NOMO-1 (cell line): Measurements from ENCODE around the gene VANGL2.
"Not testable (repeated sequence)": the region's sequence is repeated elsewhere in the genome, so short reads cannot be mapped to it uniquely, and the experiment has no call there.

Experiments
- DNase-seq, 2 experiments: peaks; one replicate each; lab custom pipeline; 2025; ENCODE audit not compliant: unreplicated experiment in 2 of 2; lab: John Stamatoyannopoulos, UW

VANGL2 gene

GRCh38 chr1:160369087-160369486 lies 31.3 kb upstream of the VANGL2 start:
- no peak for DNase-seq

- no peak for DNase-seq
Measured at GRCh38 chr1:160370561-160371345, 29.6 kb upstream of the VANGL2 start.

GRCh38 chr1:160371346-160371631 lies 29.1 kb upstream of the VANGL2 start:
- DNase-seq = no peak

GRCh38 chr1:160371756-160372155 lies 28.6 kb upstream of the VANGL2 start:
- no peak for DNase-seq

- peak; percentile 25 to 29 for DNase-seq
Measured at GRCh38 chr1:160373696-160374095, 26.7 kb upstream of the VANGL2 start.

- DNase-seq = no peak
Measured at GRCh38 chr1:160374306-160375110, 25.9 kb upstream of the VANGL2 start.

GRCh38 chr1:160375788-160376524 lies 24.4 kb upstream of the VANGL2 start:
- DNase-seq = peak in 1 of 2 experiments; percentile 29

GRCh38 chr1:160376525-160377131 lies 23.7 kb upstream of the VANGL2 start:
- DNase-seq = peak; percentile 16 to 76

- no peak for DNase-seq
Measured at GRCh38 chr1:160377585-160378206, 22.7 kb upstream of the VANGL2 start.

- DNase-seq = not testable (repeated sequence)
Measured at GRCh38 chr1:160384812-160385211, 15.6 kb upstream of the VANGL2 start.

- not testable (repeated sequence) for DNase-seq
Measured at GRCh38 chr1:160388406-160388805, 12.0 kb upstream of the VANGL2 start.

- DNase-seq = no peak
Measured at GRCh38 chr1:160394673-160395072, 5.7 kb upstream of the VANGL2 start.

GRCh38 chr1:160397651-160398050 lies 2.7 kb upstream of the VANGL2 start:
- no peak for DNase-seq

- DNase-seq = no peak
Measured at GRCh38 chr1:160398823-160399222, 1.5 kb upstream of the VANGL2 start.

- no peak for DNase-seq
Measured at GRCh38 chr1:160399544-160400222, 681 bp upstream of the VANGL2 start.

GRCh38 chr1:160400646-160401486 lies 502 bp downstream of the VANGL2 start:
- no peak for DNase-seq

- no peak for DNase-seq
Measured at GRCh38 chr1:160401487-160401805, 1.1 kb downstream of the VANGL2 start.

- no peak for DNase-seq
Measured at GRCh38 chr1:160402001-160402795, 1.8 kb downstream of the VANGL2 start.

GRCh38 chr1:160403244-160403643 lies 2.9 kb downstream of the VANGL2 start:
- no peak for DNase-seq
